H9 (cell line): ENCODE measurements around the gene DLEC1. TPM values are rescaled to one million over a fixed set of nuclear protein-coding genes. Genes with fewer than 3 reads are reported as not detected.

Experiments
- DNase-seq: peaks from one replicate; pipeline ENCODE4 v3.0.0-alpha.2; 2017
- H2AFZ ChIP-seq: one replicate; pipeline ENCODE4 v1.6.1; 2013; ENCODE audit warnings: mild to moderate bottlenecking, low read length, control low read depth, moderate library complexity
- H2AK5ac ChIP-seq: 2 replicates; pipeline ENCODE4 v1.6.1; 2013; ENCODE audit warnings: low read length, control low read depth, mixed read lengths; ENCODE audit not compliant: insufficient read length
- H2BK120ac ChIP-seq: one replicate; pipeline ENCODE4 v1.6.1; 2013; ENCODE audit warnings: low read depth, mild to moderate bottlenecking, low read length, control low read depth, inconsistent platforms; ENCODE audit not compliant: poor library complexity, severe bottlenecking
- H2BK12ac ChIP-seq: 2 replicates; pipeline ENCODE4 v1.6.1; 2013; ENCODE audit warnings: low read length, control low read depth, mixed read lengths, low read depth; ENCODE audit not compliant: insufficient read length
- H2BK15ac ChIP-seq: 2 replicates; pipeline ENCODE4 v1.6.1; 2013; ENCODE audit warnings: low read depth, low read length, control low read depth
- H2BK20ac ChIP-seq: one replicate; pipeline ENCODE4 v1.6.1; 2013; ENCODE audit warnings: low read depth, mild to moderate bottlenecking, low read length, control low read depth, inconsistent platforms; ENCODE audit not compliant: poor library complexity, severe bottlenecking
- H2BK5ac ChIP-seq: 2 replicates; pipeline ENCODE4 v1.6.1; 2013; ENCODE audit warnings: low read length, control low read depth, mixed read lengths; ENCODE audit not compliant: insufficient read length
- H3K14ac ChIP-seq: 2 replicates; pipeline ENCODE4 v1.6.1; 2013; ENCODE audit warnings: low read length, control low read depth; ENCODE audit not compliant: insufficient read depth
- H3K18ac ChIP-seq: 2 replicates; pipeline ENCODE4 v1.6.1; 2013; ENCODE audit warnings: low read depth, mild to moderate bottlenecking, mixed read lengths, low read length, control low read depth; ENCODE audit not compliant: insufficient read length
- H3K23ac ChIP-seq: 2 replicates; pipeline ENCODE4 v1.6.1; 2013; ENCODE audit warnings: low read length, control low read depth, mixed read lengths, low read depth; ENCODE audit not compliant: insufficient read length
- H3K23me2 ChIP-seq: 2 replicates; pipeline ENCODE4 v1.6.1; 2013; ENCODE audit warnings: low read depth, mild to moderate bottlenecking, mixed read lengths, low read length, control low read depth; ENCODE audit not compliant: insufficient read length, poor library complexity, severe bottlenecking
- H3K27ac ChIP-seq: 2 replicates; pipeline ENCODE4 v1.5.1; 2013; ENCODE audit warnings: low read length, control low read depth, mixed read lengths, low read depth; ENCODE audit not compliant: insufficient read length
- H3K27me3 ChIP-seq: 2 replicates; pipeline ENCODE4 v1.6.1; 2013; ENCODE audit warnings: low read length, control low read depth, inconsistent platforms; ENCODE audit not compliant: insufficient read depth
- H3K4ac ChIP-seq: 2 replicates; pipeline ENCODE4 v1.6.1; 2013; ENCODE audit warnings: low read depth, mild to moderate bottlenecking, control low read depth, inconsistent platforms, low read length, moderate library complexity
- H3K4me1 ChIP-seq: 2 replicates; pipeline ENCODE4 v1.6.1; 2013; ENCODE audit warnings: low read length, control low read depth, inconsistent platforms; ENCODE audit not compliant: insufficient read depth
- H3K4me2 ChIP-seq: 2 replicates; pipeline ENCODE4 v1.6.1; 2013; ENCODE audit warnings: low read length, control low read depth, mixed read lengths; ENCODE audit not compliant: insufficient read length, insufficient read depth
- H3K56ac ChIP-seq: 2 replicates; pipeline ENCODE4 v1.6.1; 2013; ENCODE audit warnings: low read depth, mild to moderate bottlenecking, mixed read lengths, low read length, control low read depth; ENCODE audit not compliant: insufficient read length
- H3K79me1 ChIP-seq: 2 replicates; pipeline ENCODE4 v1.6.1; 2013; ENCODE audit warnings: low read depth, mild to moderate bottlenecking, moderate library complexity, low read length, control low read depth, inconsistent platforms; ENCODE audit not compliant: insufficient read depth, poor library complexity, severe bottlenecking
- H3K79me2 ChIP-seq: 2 replicates; pipeline ENCODE4 v1.6.1; 2013; ENCODE audit warnings: low read length, control low read depth, inconsistent platforms; ENCODE audit not compliant: insufficient read depth
- H3K9ac ChIP-seq: 2 replicates; pipeline ENCODE4 v1.6.1; 2013; ENCODE audit warnings: low read length, control low read depth, mixed read lengths; ENCODE audit not compliant: insufficient read length; ENCODE audit errors: extremely low read depth
- H3K9me3 ChIP-seq: one replicate; pipeline ENCODE4 v1.6.1; 2013; ENCODE audit warnings: low read depth, low read length, inconsistent platforms; ENCODE audit not compliant: control insufficient read depth
- H3T11ph ChIP-seq: one replicate; pipeline ENCODE4 v1.6.1; 2013; ENCODE audit warnings: mild to moderate bottlenecking, low read length, control low read depth, inconsistent platforms
- H4K20me1 ChIP-seq: one replicate; pipeline ENCODE4 v1.6.1; 2013; ENCODE audit not compliant: control insufficient read depth, insufficient read length, insufficient read depth
- H4K5ac ChIP-seq: 2 replicates; pipeline ENCODE4 v1.6.1; 2013; ENCODE audit warnings: low read depth, mild to moderate bottlenecking, mixed read lengths, low read length, control low read depth; ENCODE audit not compliant: insufficient read length
- H4K8ac ChIP-seq: replicated peaks from 2 replicates; pipeline ENCODE4 v1.6.1; 2013; ENCODE audit warnings: low read length, control low read depth, mixed read lengths, low read depth; ENCODE audit not compliant: insufficient read length
- H4K91ac ChIP-seq: 2 replicates; pipeline ENCODE4 v1.6.1; 2013; ENCODE audit warnings: low read depth, mild to moderate bottlenecking, moderate library complexity, mixed read lengths, low read length, control low read depth; ENCODE audit not compliant: insufficient read length
- H3K27ac Mint-ChIP-seq, 3 experiments: 2 replicates in 2 of 3; 3 replicates in 1 of 3; pipeline ENCODE4 v1.8.0; 2020 to 2021; ENCODE audit warnings: mixed read lengths in 3 of 3, mild to moderate bottlenecking in 1 of 3, moderate library complexity in 1 of 3
- H3K27me3 Mint-ChIP-seq: 2 replicates; pipeline ENCODE4 v1.8.0; 2021; ENCODE audit warnings: low read depth, mild to moderate bottlenecking, moderate library complexity, mixed read lengths
- H3K36me3 Mint-ChIP-seq, 3 experiments: 2 replicates in 2 of 3; 3 replicates in 1 of 3; pipeline ENCODE4 v1.8.0; 2020 to 2021; ENCODE audit warnings: low read depth in 3 of 3, mixed read lengths in 3 of 3; ENCODE audit not compliant: insufficient read depth in 1 of 3
- H3K4me1 Mint-ChIP-seq, 2 experiments: 2 replicates each; pipeline ENCODE4 v1.8.0; 2020; ENCODE audit warnings: mixed read lengths in 2 of 2
- H3K4me3 Mint-ChIP-seq, 2 experiments: 2 replicates in 1 of 2; 3 replicates in 1 of 2; pipeline ENCODE4 v1.8.0; 2020 to 2021; ENCODE audit warnings: mild to moderate bottlenecking in 2 of 2, mixed read lengths in 2 of 2, moderate library complexity in 1 of 2
- H3K9me3 Mint-ChIP-seq, 2 experiments: 2 replicates in 1 of 2; 3 replicates in 1 of 2; pipeline ENCODE4 v1.8.0; 2020; ENCODE audit warnings: mild to moderate bottlenecking in 2 of 2, mixed read lengths in 2 of 2, moderate library complexity in 1 of 2
- CTCF ChIP-seq: fragments of 200-600 bp; sonication (generic); conservative IDR thresholded peaks from 3 replicates; pipeline ENCODE4 v1.8.0; 2021; ENCODE audit warnings: antibody characterized with exemption, mild to moderate bottlenecking
- WGBS: extraction: QIAGEN DNeasy Blood & Tissue Kit; methylation state at CpG from one replicate; pipeline ENCODE4 v1.1.7; 2013; ENCODE audit warnings: missing lambda C conversion rate, low lambda C conversion rate, mixed read lengths; ENCODE audit not compliant: insufficient read length; ENCODE audit errors: extremely low coverage; 5-methylcytosine and 5-hydroxymethylcytosine counted together
- total RNA-seq: library from RNA; stranded (reverse); gene quantifications from 2 replicates; pipeline ENCODE4 v1.2.1, GENCODE V29; 2021

The DLEC1 gene
- total RNA-seq, 1 experiment from 2014 or later = 2.1 TPM

- no peaks in the 10 kb centered on the region for H3K23me2 ChIP-seq
- WGBS = no CpG with 5 or more reads among the region's 3 CpGs
- no peak for TF ChIP-seq CTCF
These were observed 112.8 kb downstream of the DLEC1 start for GRCh38 chr3:38151667-38152265.

More at GRCh38 chr3:38151667-38152265, 112.8 kb downstream of the DLEC1 start:
- Mint-ChIP-seq H3K4me1 (peaks cover 0 to 4% of the 10 kb centered on the region in 2 experiments; a peak in 2 of 4 replicates), H3K27me3 (no peaks in the 10 kb centered on the region; the same call in 1 of the 2 replicates), H3K4me3 (no peak overlapping the region), H3K9me3 (peaks cover 5 to 6% of the 10 kb centered on the region in 2 experiments; a peak in 2 of 5 replicates), H3K36me3 (peaks cover 0 to 1% (median 0%) of the 10 kb centered on the region in 3 experiments; a peak in 1 of 7 replicates), H3K27ac (no peak overlapping the region)
- no peaks in the 10 kb centered on the region for H3K9me3 ChIP-seq
- no peak overlapping the region for H3K4ac ChIP-seq
- no peak overlapping the region for H3K4me2 ChIP-seq
- H3K27me3 ChIP-seq = no peaks in the 10 kb centered on the region
- H2BK15ac ChIP-seq = no peak overlapping the region
- H2BK5ac ChIP-seq = no peak overlapping the region
- no peak overlapping the region for H3T11ph ChIP-seq
- no peak overlapping the region for H3K27ac ChIP-seq
- H3K14ac ChIP-seq = no peak overlapping the region; the same call in 1 of the 2 replicates
- H3K4me1 ChIP-seq = no peaks in the 10 kb centered on the region
- no peaks in the 10 kb centered on the region for H3K79me1 ChIP-seq
- H3K56ac ChIP-seq = no peak overlapping the region
- H3K18ac ChIP-seq = no peak overlapping the region
- DNase-seq = no peak
- H3K23ac ChIP-seq = no peak overlapping the region
- H2AFZ ChIP-seq = no peak overlapping the region
- H4K20me1 ChIP-seq = no peaks in the 10 kb centered on the region
- H3K9ac ChIP-seq = no peak overlapping the region
- H2BK12ac ChIP-seq = no peak overlapping the region
- H2BK20ac ChIP-seq = no peak overlapping the region
- no peak overlapping the region for H4K91ac ChIP-seq
- no peak overlapping the region for H2BK120ac ChIP-seq
- H4K8ac ChIP-seq = no peak overlapping the region
- no peak overlapping the region for H2AK5ac ChIP-seq
- no peak overlapping the region for H4K5ac ChIP-seq
- H3K79me2 ChIP-seq = no peaks in the 10 kb centered on the region
